ENCODE measurements around the gene CYP2D6.

CYP2D6 gene

GRCh38 chr22:42168476-42168875 lies 37.9 kb upstream of the CYP2D6 start:
- no peak for DNase-seq (ENCODE audit: low read depth, low spot score)
- CTCF ChIA-PET = interaction anchor here (1.0 to 9.7 kb wide), 4 partner anchors 13 to 305 kb away, joined by 3 to 114 read pairs (median 5); no protein-coding TSS in a partner anchor
- TF ChIP-seq CTCF (IDR thresholded peaks at IDR 0.05; ENCODE audit: insufficient read depth, low read length, missing control alignments) = no peak
- no peak overlapping the region for H3K4me3 ChIP-seq (ENCODE audit: low read depth, low read length)
- POLR2A ChIA-PET = no interaction called here

DNA sequence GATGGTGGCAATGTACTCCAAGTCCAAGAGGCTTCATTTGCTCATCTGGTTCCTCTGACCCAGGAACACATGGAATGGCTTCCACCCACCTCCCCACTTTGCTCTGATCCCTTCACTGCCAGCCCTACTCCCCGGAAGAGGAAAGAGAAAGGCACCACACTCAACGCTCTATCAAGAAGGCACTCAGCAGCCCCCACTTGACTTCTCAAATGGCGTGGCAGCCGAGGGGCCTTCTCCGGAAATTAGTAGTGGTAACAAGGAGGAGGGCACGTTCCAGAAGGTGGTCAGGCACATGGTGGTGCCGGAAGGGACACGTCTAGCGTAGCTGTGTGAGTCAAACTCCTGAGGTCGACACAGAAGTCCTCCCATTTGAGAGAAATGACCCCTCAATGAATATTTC lies 36.5 kb upstream of the CYP2D6 start:
- ChIA-PET CTCF (interaction anchor here (1.0 to 9.7 kb wide), 4 partner anchors 262 to 306 kb away, joined by 3 to 114 read pairs (median 4); partner anchors contain the start of gene NFAM1), POLR2A (no interaction called here)
- TF ChIP-seq CTCF (IDR thresholded peaks at IDR 0.05; ENCODE audit: insufficient read depth, low read length, missing control alignments) = no peak
- H3K4me3 ChIP-seq (ENCODE audit: low read depth, low read length) = no peak overlapping the region
- DNase-seq (ENCODE audit: low read depth, low spot score) = no peak

GRCh38 chr22:42164901-42165300 lies 34.3 kb upstream of the CYP2D6 start:
- no peak for DNase-seq (ENCODE audit: low read depth, low spot score)
- TF ChIP-seq CTCF (IDR thresholded peaks at IDR 0.05; ENCODE audit: insufficient read depth, low read length, missing control alignments) = no peak
- ChIA-PET POLR2A (no interaction called here), CTCF (interaction anchor here (1.1 to 1.5 kb wide), 3 partner anchors 9 to 280 kb away, joined by 3 to 5 read pairs (median 5); no protein-coding TSS in a partner anchor)
- H3K4me3 ChIP-seq (ENCODE audit: low read depth, low read length) = no peak overlapping the region

GRCh38 chr22:42163515-42163914 lies 32.9 kb upstream of the CYP2D6 start:
- ChIA-PET POLR2A (no interaction called here), CTCF (no interaction called here)
- DNase-seq (ENCODE audit: low read depth, low spot score) = no peak
- H3K4me3 ChIP-seq (ENCODE audit: low read depth, low read length) = no peak overlapping the region
- TF ChIP-seq CTCF (IDR thresholded peaks at IDR 0.05; ENCODE audit: insufficient read depth, low read length, missing control alignments) = no peak

DNA sequence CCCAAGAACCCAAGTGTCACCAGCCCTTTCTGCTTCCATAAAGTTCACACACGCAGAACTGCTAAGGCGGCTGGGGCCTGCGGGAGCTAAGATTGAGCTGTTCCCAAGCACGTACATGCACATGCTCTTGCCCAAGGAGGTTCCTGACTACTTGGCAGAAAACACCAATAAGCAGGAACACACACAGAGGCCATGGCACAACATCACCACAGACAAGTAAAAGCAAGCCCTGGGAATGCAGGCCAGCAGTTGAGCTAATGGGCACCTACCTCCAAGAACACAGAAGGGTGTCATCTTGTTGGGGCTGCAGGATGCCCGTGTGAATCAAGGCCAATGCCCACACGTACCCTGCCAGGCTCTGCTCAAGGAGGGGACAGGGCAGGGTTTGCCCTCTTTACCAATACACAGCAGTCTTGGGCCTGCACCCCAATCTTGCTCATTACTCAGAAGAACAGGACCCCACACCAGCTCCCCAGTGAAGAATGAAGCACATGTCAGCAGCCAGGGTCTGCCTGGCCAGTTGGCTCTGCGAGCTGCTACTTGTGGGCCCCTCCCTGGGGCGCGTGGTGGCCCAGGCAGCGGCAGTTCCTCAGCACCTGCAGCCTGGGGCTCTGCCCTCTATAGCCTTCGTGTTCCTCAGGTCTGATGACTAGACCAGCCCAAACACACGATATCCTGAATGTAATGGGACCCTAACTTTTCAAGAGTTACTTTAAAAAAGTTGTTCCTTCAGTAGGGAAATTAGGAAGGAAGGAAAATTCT lies 32.3 kb upstream of the CYP2D6 start:
- POLR2A ChIA-PET = no interaction called here

More for the DNA sequence above, 32.3 kb upstream of the CYP2D6 start:
- no peak for TF ChIP-seq CTCF (IDR thresholded peaks at IDR 0.05; ENCODE audit: insufficient read depth, low read length, missing control alignments)
- no peak for DNase-seq (ENCODE audit: low read depth, low spot score)
- H3K4me3 ChIP-seq (ENCODE audit: low read depth, low read length) = no peak overlapping the region
- CTCF ChIA-PET = no interaction called here
